ENCODE data around the gene KRT74.
"Not testable (repeated sequence)": the region's sequence is repeated elsewhere in the genome, so short reads cannot be mapped to it uniquely, and the experiment has no call there.

The KRT74 gene

DNA sequence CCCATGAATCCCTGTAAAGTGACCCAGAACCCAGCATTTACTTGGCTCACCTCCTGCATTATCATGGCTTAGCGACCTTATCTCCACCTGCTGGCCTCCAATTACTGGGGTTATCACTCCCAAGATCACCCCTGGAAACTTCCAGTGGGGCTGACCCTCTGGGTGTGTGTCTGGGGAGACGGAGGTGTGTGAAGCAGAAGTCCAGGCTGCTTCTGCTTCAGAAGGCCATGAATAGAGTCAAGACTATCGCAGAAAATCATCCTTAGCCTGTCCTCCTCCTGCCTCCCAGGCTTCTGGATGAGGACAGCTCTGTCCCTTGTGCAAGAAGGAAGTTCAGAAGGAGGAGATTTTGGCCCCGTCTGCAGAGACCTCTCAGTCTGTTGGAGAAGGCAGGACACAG, 28.0 kb upstream of the KRT74 start:
- no peak overlapping the region for H3K4me3 ChIP-seq (ENCODE audit: low read length)
- H3K36me3 ChIP-seq (ENCODE audit: insufficient read depth, low read length): no peaks in the 10 kb centered on the region
- peaks cover 82% of the 10 kb centered on the region for H3K27me3 ChIP-seq (ENCODE audit: control insufficient read depth, insufficient read depth, low read length)
- H3K4me2 ChIP-seq (ENCODE audit: low read length): no peak overlapping the region
- no peaks in the 10 kb centered on the region for H3K4me1 ChIP-seq (ENCODE audit: control insufficient read depth, insufficient read depth, low read length)
- no peak overlapping the region for H3K9ac ChIP-seq (ENCODE audit: low read depth, low read length)
- no peaks in the 10 kb centered on the region for H3K9me3 ChIP-seq (replicated peaks; ENCODE audit: low read length)

DNA sequence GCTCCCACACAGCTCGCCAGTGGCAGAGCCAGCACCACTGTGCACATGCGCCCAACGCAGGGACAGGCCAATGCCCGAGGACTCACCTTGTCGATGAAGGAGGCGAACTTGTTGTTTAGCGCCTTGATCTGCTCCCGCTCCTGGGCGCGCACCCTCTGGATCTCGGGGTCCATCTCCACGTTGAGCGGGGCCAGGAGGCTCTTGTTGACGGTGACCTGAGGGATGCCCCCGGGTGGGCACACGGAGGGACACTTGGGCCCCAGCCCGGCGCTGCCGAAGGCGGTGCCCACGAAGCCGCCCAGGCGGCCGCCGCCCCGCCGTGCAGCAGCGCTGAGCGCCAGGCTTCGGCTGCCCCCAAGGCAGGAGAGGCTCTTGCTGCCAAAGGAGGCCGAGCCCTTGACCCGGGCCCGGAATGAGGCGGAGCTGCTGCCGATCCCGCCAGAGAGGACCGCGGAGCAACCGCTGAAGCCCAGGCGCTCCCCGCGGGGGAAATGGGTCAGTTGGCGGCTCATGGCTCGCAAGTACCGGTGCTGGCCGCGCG, 27.4 kb upstream of the KRT74 start, which contains the start of gene KRT72:
TSS of gene KRT72 (minus strand) at position 523 of the 541 bp plus-strand sequence. CDS start at position 512, 11 bp downstream.
- Histone ChIP-seq H3K4me1 (ENCODE audit: control insufficient read depth, insufficient read depth, low read length) (no peaks in the 10 kb centered on the region), H3K27me3 (ENCODE audit: control insufficient read depth, insufficient read depth, low read length) (peaks cover 79% of the 10 kb centered on the region), H3K9me3 (replicated peaks; ENCODE audit: low read length) (no peaks in the 10 kb centered on the region), H3K4me2 (ENCODE audit: low read length) (no peak within 1 kb of the TSS), H3K9ac (ENCODE audit: low read depth, low read length) (no peak within 1 kb of the TSS), H3K36me3 (ENCODE audit: insufficient read depth, low read length) (no peaks in the 10 kb centered on the region), H3K4me3 (ENCODE audit: low read length) (no peak within 1 kb of the TSS)

DNA sequence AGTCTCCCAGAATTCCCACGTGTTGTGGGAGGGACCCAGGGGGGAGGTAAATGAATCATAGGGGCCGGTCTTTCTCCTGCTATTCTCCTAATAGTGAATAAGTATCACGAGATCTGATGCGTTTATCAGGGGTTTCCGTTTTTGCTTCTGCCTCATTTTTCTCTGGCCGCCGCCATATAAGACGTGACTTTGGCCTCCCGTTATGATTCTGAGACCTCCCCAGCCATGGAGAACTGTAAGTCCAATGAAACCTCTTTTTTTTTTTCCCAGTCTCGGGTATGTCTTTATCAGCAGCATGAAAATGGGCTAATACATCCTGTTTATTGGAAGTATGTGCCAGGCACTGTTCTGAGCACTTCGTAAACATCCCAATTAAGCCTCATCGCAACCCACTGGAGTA, 26.8 kb upstream of the KRT74 start:
- Histone ChIP-seq H3K4me3 (ENCODE audit: low read length) (no peak overlapping the region), H3K4me1 (ENCODE audit: control insufficient read depth, insufficient read depth, low read length) (no peaks in the 10 kb centered on the region), H3K27me3 (ENCODE audit: control insufficient read depth, insufficient read depth, low read length) (peaks cover 79% of the 10 kb centered on the region), H3K36me3 (ENCODE audit: insufficient read depth, low read length) (no peaks in the 10 kb centered on the region), H3K4me2 (ENCODE audit: low read length) (no peak overlapping the region), H3K9ac (ENCODE audit: low read depth, low read length) (no peak overlapping the region), H3K9me3 (replicated peaks; ENCODE audit: low read length) (no peaks in the 10 kb centered on the region)

DNA sequence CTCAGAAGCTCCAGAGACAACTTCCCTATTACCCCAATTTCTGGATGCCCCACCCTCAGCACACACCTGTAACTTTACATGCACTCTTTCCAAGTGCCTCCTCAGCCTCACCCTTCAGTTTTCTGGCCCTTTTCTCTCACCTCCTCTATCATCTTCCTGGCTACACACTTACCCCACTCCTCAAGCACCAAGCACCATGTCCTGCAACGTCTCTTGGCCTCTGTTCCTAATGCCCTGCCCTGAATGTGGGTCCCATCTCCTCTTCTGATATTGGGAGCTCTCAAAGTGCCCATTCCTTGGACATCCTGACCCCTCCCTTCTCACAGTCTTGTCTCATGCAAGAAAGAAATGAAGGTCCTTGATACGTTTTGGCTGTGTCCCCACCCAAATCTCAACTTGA, 26.4 kb upstream of the KRT74 start:
- Histone ChIP-seq H3K4me1 (ENCODE audit: control insufficient read depth, insufficient read depth, low read length) (no peaks in the 10 kb centered on the region), H3K9me3 (replicated peaks; ENCODE audit: low read length) (no peaks in the 10 kb centered on the region), H3K4me2 (ENCODE audit: low read length) (no peak overlapping the region), H3K36me3 (ENCODE audit: insufficient read depth, low read length) (no peaks in the 10 kb centered on the region), H3K4me3 (ENCODE audit: low read length) (no peak overlapping the region), H3K27me3 (ENCODE audit: control insufficient read depth, insufficient read depth, low read length) (peaks cover 80% of the 10 kb centered on the region), H3K9ac (ENCODE audit: low read depth, low read length) (no peak overlapping the region)

DNA sequence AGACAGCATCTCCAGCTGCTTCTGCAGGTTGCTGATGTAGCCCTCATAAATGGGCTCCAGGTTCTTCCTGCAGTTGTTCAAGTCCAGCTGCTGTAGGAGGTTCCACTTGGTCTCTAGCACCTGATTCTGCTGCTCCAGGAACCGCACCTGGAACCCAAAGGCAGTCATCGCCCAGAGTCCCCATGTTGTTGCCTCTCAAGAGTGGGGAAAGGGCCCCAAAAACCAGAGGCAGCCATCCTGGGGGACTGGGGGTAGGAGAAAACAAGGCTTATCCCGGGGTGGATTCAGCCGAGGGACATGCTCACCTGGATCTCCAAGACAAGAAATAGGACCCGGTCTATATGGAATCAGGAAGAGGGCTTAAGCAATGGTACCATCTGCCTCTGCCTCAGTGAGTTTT, 25.3 kb upstream of the KRT74 start:
- H3K9ac ChIP-seq (ENCODE audit: low read depth, low read length): no peak overlapping the region
- H3K36me3 ChIP-seq (ENCODE audit: insufficient read depth, low read length): no peaks in the 10 kb centered on the region
- H3K4me1 ChIP-seq (ENCODE audit: control insufficient read depth, insufficient read depth, low read length): no peaks in the 10 kb centered on the region
- H3K4me2 ChIP-seq (ENCODE audit: low read length): no peak overlapping the region
- H3K4me3 ChIP-seq (ENCODE audit: low read length): no peak overlapping the region
- H3K27me3 ChIP-seq (ENCODE audit: control insufficient read depth, insufficient read depth, low read length): peaks cover 75% of the 10 kb centered on the region
- H3K9me3 ChIP-seq (replicated peaks; ENCODE audit: low read length): no peaks in the 10 kb centered on the region

DNA sequence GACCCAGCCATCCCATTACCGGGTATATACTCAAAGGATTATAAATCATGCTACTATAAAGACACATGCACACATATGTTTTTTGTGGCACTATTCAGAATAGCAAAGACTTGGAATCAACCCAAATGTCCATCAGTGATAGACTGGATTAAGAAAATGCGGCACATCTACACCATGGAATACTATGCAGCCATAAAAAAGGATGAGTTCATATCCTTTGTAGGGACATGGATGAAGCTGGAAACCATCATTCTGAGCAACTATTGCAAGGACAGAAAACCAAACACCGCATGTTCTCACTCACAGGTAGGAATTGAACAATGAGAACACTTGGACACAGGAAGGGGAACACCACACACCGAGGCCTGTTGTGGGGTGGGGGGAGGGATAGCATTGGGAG, 20.6 kb upstream of the KRT74 start:
- not testable (repeated sequence) for H3K36me3 ChIP-seq (ENCODE audit: insufficient read depth, low read length); H3K9ac ChIP-seq (ENCODE audit: low read depth, low read length); H3K4me1 ChIP-seq (ENCODE audit: control insufficient read depth, insufficient read depth, low read length); H3K9me3 ChIP-seq (replicated peaks; ENCODE audit: low read length); H3K4me3 ChIP-seq (ENCODE audit: low read length); H3K4me2 ChIP-seq (ENCODE audit: low read length)
- H3K27me3 ChIP-seq (ENCODE audit: control insufficient read depth, insufficient read depth, low read length): peaks cover 48% of the 10 kb centered on the region

DNA sequence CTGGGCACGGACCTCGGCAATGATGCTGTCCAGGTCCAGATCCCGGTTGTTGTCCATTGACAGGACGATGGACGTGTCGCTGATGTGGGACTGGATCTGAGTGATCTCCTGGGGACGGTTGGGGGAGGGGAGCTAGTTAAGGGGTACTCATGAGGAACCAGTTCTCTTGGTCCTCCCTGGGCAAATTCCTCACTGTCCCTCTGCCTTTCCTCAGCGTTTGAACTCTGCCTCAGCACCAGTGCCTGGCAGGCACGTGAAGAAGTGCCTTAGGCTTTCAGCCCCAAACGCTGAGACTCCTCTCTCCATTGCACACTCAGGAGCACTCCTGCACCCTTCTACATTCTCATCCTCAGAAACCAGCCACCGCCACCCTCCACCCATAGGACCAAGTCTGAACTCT, 17.9 kb upstream of the KRT74 start:
- H3K9ac ChIP-seq (ENCODE audit: low read depth, low read length): no peak overlapping the region
- no peak overlapping the region for H3K4me2 ChIP-seq (ENCODE audit: low read length)
- no peaks in the 10 kb centered on the region for H3K9me3 ChIP-seq (replicated peaks; ENCODE audit: low read length)
- H3K4me1 ChIP-seq (ENCODE audit: control insufficient read depth, insufficient read depth, low read length): no peaks in the 10 kb centered on the region
- H3K4me3 ChIP-seq (ENCODE audit: low read length): no peak overlapping the region
- no peaks in the 10 kb centered on the region for H3K36me3 ChIP-seq (ENCODE audit: insufficient read depth, low read length)
- H3K27me3 ChIP-seq (ENCODE audit: control insufficient read depth, insufficient read depth, low read length): peaks cover 33% of the 10 kb centered on the region

DNA sequence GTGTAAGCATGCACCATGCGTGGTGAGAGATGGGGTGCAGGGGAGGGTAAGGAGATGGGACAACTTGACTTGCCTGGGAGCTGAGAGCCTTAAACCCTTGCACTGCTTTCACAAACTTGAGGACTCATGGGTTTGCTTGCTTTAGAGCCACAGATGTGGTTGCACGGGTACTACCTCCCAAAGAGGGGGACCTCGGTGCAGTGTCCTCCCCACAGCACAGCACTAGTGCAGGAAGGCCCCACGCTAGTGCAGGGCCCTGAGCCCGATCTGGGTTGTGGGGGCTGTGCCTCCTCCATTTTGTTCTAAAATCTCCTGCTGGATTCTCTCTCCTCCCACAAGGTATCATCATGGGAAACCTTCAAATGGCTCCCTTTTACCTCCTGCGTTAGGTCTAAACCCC, 16.4 kb upstream of the KRT74 start:
- Histone ChIP-seq H3K36me3 (ENCODE audit: insufficient read depth, low read length) (no peaks in the 10 kb centered on the region), H3K4me1 (ENCODE audit: control insufficient read depth, insufficient read depth, low read length) (no peaks in the 10 kb centered on the region), H3K4me3 (ENCODE audit: low read length) (no peak overlapping the region), H3K27me3 (ENCODE audit: control insufficient read depth, insufficient read depth, low read length) (peaks cover 32% of the 10 kb centered on the region), H3K9ac (ENCODE audit: low read depth, low read length) (no peak overlapping the region), H3K9me3 (replicated peaks; ENCODE audit: low read length) (no peaks in the 10 kb centered on the region), H3K4me2 (ENCODE audit: low read length) (no peak overlapping the region)

DNA sequence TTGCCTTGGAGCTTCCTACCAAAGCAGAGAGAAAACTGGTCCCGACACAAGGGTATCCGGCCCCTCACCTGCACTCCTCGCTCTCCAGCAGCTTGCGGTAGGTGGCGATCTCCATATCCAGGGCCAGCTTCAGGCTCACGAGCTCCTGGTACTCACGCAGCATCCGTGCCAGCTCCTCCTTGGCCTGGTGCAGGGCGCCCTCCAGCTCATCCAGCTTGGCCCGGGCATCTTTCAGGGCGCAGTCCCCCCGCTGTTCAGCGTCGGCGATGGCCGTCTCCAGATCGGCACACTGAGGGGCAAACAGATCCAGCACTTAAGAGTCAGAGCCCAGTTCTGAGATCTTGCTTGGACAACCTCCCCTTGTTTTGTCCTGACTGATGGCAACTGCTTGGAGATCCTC, 13.9 kb upstream of the KRT74 start:
- Histone ChIP-seq H3K4me3 (ENCODE audit: low read length) (no peak overlapping the region), H3K4me1 (ENCODE audit: control insufficient read depth, insufficient read depth, low read length) (no peaks in the 10 kb centered on the region), H3K9me3 (replicated peaks; ENCODE audit: low read length) (no peaks in the 10 kb centered on the region), H3K4me2 (ENCODE audit: low read length) (no peak overlapping the region), H3K27me3 (ENCODE audit: control insufficient read depth, insufficient read depth, low read length) (peaks cover 25% of the 10 kb centered on the region), H3K9ac (ENCODE audit: low read depth, low read length) (no peak overlapping the region), H3K36me3 (ENCODE audit: insufficient read depth, low read length) (no peaks in the 10 kb centered on the region)

DNA sequence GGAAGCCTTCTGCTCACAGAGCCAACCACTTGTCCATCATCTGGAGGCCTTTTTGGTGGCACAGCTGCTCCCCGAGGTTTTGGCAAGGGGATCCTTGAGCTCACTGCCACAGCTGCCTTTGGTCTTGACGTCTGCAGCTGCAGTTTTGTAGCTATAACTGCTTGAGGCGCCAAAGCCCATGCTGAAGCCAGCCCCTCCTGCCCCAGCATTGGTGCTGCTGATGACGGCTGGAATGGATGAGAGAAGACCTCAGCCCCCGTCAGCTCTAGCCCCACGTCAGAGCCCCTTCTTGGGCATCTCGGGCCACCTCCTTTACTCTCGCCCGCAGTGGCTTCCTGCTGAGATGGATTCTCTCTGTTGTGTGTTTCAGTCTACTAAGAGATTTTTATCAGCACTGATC, 12.3 kb upstream of the KRT74 start:
- H3K9ac ChIP-seq (ENCODE audit: low read depth, low read length): no peak overlapping the region
- no peaks in the 10 kb centered on the region for H3K36me3 ChIP-seq (ENCODE audit: insufficient read depth, low read length)
- H3K4me3 ChIP-seq (ENCODE audit: low read length): no peak overlapping the region
- no peaks in the 10 kb centered on the region for H3K4me1 ChIP-seq (ENCODE audit: control insufficient read depth, insufficient read depth, low read length)
- H3K27me3 ChIP-seq (ENCODE audit: control insufficient read depth, insufficient read depth, low read length): peaks cover 32% of the 10 kb centered on the region
- H3K4me2 ChIP-seq (ENCODE audit: low read length): no peak overlapping the region
- H3K9me3 ChIP-seq (replicated peaks; ENCODE audit: low read length): no peaks in the 10 kb centered on the region

DNA sequence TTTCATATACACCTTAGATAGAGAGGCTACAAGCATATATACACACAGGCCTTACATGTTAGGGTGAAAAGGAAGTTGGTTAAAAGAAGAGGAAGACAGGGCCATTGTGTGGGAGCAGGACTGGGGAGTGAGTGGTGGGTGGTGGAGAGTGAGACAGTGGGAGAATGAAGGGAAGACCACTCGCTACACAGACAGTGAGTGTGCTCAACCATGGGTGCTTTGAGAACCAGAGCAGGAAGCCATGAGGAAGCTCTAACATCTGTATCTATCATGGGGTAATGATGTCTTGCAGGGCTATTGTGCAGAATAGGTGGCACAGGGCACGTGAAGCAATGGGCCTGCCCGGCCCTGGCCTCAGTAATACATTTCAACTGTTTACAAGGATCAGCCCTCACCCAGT, 11.4 kb upstream of the KRT74 start:
- Histone ChIP-seq H3K9ac (ENCODE audit: low read depth, low read length) (no peak overlapping the region), H3K27me3 (ENCODE audit: control insufficient read depth, insufficient read depth, low read length) (peaks cover 39% of the 10 kb centered on the region), H3K36me3 (ENCODE audit: insufficient read depth, low read length) (no peaks in the 10 kb centered on the region), H3K9me3 (replicated peaks; ENCODE audit: low read length) (no peaks in the 10 kb centered on the region), H3K4me3 (ENCODE audit: low read length) (no peak overlapping the region), H3K4me2 (ENCODE audit: low read length) (no peak overlapping the region), H3K4me1 (ENCODE audit: control insufficient read depth, insufficient read depth, low read length) (no peaks in the 10 kb centered on the region)

DNA sequence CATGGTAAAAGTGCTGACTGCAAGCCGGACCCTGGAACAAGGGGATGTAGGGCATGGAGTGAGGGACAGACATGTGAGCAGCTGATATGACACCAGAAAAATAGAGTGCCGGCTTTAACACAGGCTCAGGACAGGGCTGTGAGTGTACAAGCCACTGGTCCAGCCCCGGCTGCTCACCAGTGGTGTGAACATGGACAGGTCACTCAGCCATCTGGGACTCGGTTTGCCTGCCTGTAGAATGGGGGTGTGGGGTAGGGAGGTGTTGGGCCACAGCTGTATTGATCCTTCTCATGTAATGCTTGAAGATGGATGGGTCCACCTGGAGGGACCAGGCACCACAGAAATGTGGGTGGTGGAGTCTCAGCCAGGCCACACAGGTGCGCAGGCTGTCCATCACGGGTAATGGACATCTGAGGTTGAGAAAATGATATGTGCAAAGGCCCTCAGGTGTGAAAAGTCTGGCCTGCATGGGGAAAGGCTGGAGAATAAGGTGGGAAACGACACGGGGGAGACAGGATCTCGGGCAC, 10.6 kb upstream of the KRT74 start:
- Histone ChIP-seq H3K4me1 (ENCODE audit: control insufficient read depth, insufficient read depth, low read length) (no peaks in the 10 kb centered on the region), H3K27me3 (ENCODE audit: control insufficient read depth, insufficient read depth, low read length) (peaks cover 47% of the 10 kb centered on the region), H3K9ac (ENCODE audit: low read depth, low read length) (no peak overlapping the region), H3K4me3 (ENCODE audit: low read length) (no peak overlapping the region), H3K36me3 (ENCODE audit: insufficient read depth, low read length) (no peaks in the 10 kb centered on the region), H3K4me2 (ENCODE audit: low read length) (no peak overlapping the region), H3K9me3 (replicated peaks; ENCODE audit: low read length) (no peaks in the 10 kb centered on the region)
